Stimulated activated CD8-positive, alpha-beta memory T cell treated with anti-CD3 and anti-CD28 coated beads, Interleukin-12 subunit alpha, Interleukin-12 subunit beta, amount 100 ng/mL, for 24 hours (primary cell): ENCODE data around the gene PRKCZ.

ENCODE experiments used
- DNase-seq: peaks from one replicate; pipeline ENCODE4 v3.0.0-alpha.2; 2020; ENCODE audit errors: extremely low read depth

PRKCZ gene

GRCh38 chr1:2194898-2195673, 144.9 kb downstream of the PRKCZ start:
- DNase-seq = peak; percentile 66

GRCh38 chr1:2195785-2196184, 145.6 kb downstream of the PRKCZ start:
- no peak for DNase-seq

GRCh38 chr1:2196901-2197638, 146.9 kb downstream of the PRKCZ start:
- no peak for DNase-seq

- no peak for DNase-seq
These were observed 147.5 kb downstream of the PRKCZ start for GRCh38 chr1:2197707-2198165.

GRCh38 chr1:2198571-2198970, 148.4 kb downstream of the PRKCZ start:
- no peak for DNase-seq

- DNase-seq = peak; percentile 66
These were observed 149.0 kb downstream of the PRKCZ start for GRCh38 chr1:2199042-2199810.

- DNase-seq = no peak
These were observed 150.2 kb downstream of the PRKCZ start for GRCh38 chr1:2200308-2200943.

- no peak for DNase-seq
These were observed 150.9 kb downstream of the PRKCZ start for GRCh38 chr1:2201062-2201461.

- DNase-seq = no peak
These were observed 151.9 kb downstream of the PRKCZ start for GRCh38 chr1:2202008-2202575.

- DNase-seq = no peak
These were observed 152.8 kb downstream of the PRKCZ start for GRCh38 chr1:2202843-2203601.

GRCh38 chr1:2203671-2204414, 153.6 kb downstream of the PRKCZ start:
- DNase-seq = no peak

- no peak for DNase-seq
These were observed 154.4 kb downstream of the PRKCZ start for GRCh38 chr1:2204415-2205190.

GRCh38 chr1:2205191-2205952, 155.2 kb downstream of the PRKCZ start:
- DNase-seq = peak; percentile 83

GRCh38 chr1:2206813-2207487, 156.7 kb downstream of the PRKCZ start:
- DNase-seq = no peak

- no peak for DNase-seq
These were observed 158.4 kb downstream of the PRKCZ start for GRCh38 chr1:2208309-2209239.

- no peak for DNase-seq
These were observed 159.3 kb downstream of the PRKCZ start for GRCh38 chr1:2209400-2210083.
